ENCODE measurements around the gene ANO4.

Gene ANO4

DNA sequence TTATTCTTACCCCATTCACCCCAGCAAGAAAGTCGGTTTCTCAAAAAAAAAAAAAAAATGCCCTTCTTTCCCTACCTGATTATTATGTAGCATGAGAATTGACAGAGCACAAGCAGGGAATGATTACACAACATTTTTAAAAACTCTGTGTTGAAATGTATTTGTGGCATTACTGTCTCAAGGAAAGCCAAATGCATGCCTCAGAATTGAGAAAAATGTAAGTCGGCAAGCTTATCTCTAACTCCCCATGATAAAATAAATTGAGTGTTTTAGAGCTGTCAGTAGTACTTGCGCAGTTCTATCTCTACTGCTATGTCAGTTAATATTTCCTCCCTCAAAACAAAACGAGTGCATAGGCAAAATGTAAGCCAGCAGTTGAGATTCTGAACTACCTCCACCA is 25.7 kb downstream of the ANO4 start:
- DNase-seq = no peak

GRCh38 chr12:100823963-100824362 is 29.4 kb downstream of the ANO4 start:
- DNase-seq = no peak

GRCh38 chr12:100824476-100824875 is 29.9 kb downstream of the ANO4 start:
- no peak for DNase-seq

GRCh38 chr12:100826323-100826722 is 31.7 kb downstream of the ANO4 start:
- no peak for DNase-seq

- peak; percentile 62 for DNase-seq
Observed at GRCh38 chr12:100827901-100828520, 33.4 kb downstream of the ANO4 start.

DNA sequence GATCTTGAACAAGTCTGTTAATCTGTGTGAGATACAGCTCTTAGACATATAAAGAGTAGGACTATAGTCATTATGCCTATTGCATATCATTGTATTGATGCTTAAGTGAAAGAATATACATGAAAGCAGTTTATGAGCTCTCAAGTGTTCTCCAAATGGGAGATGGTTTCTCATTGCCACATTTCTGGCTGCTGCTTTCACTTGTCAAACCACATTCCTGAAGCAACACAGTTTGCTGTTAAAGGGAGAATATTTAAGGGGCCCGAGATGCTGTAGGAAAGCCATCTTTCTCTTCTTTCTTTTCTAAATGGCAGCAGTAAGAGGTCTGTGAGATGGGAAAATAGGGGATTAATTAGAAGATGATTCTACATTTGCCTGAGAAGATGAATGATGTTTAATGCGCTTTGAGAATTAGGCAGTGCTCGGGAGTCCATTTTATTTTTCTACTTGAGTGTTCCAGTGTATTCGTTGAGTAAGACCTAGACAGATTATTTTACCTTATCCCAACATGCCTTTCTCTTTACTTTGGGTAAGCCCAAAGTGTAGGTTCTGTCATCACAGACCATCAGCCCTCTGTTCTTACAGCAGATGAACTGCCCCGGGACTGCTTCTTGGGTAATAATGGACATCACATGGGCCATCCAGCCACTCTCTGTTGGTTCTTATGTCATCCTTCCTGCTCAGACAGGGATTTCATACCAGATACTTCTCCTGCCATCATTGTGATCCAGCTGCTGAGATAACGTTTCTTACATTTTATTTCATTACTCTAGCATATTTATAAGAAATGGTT is 35.6 kb downstream of the ANO4 start:
- DNase-seq = peak; percentile 67

DNA sequence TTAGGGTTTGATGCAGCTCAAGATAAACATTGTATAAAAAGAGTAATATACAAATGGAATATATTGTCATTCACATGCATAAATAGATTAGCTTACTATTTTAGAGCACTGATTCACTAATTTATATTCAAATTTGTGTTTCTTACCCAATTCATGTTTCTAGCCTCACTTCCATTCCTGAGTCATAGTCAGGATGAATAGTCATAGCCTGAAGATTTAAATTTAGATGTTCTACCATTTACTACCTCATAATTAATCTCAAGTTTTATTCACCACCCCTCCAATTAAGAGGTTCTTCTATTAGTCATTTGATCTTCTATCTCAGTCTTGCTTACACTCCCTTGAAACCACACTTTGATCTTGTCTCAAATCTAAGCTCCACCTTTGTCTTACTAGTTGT is 38.7 kb downstream of the ANO4 start:
- DNase-seq = no peak

DNA sequence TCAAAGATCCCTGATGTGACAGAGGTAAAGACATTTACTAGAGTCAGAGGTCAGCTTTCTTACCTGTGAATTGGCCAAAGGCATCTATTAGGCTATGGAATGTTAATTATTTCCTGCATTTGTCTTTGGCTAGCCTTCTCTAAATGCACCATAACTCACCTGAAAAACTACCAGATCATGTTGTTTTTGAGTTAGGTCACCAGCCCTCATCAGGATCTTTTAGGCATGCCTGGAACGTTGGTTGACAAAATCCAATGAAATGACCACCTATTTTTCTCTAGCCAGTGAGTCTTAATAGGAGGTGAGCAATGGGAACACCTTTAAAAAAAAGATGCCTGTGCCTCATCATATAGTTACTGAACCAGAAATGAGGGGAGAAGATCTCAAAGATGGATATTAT is 46.2 kb downstream of the ANO4 start:
- DNase-seq = no peak

DNA sequence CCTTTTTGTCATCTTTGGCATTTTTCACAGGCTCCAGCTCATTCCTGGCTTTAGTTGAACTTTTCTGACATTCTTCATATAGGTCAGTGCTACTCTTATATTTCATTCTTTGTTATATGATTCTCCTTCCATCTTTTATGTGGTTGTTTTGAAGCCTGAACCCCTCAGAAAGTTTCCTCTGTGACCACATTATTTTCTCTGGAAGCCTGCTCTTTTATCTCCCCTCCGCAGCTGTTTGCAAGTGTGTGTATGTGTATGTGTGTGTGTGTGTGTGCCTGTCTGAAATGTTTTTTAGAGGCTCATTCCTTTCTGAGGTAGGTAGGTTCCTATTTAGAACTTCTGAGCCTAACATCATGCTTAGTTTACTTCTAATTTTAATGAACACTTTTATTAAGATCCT is 47.6 kb downstream of the ANO4 start:
- DNase-seq = no peak

DNA sequence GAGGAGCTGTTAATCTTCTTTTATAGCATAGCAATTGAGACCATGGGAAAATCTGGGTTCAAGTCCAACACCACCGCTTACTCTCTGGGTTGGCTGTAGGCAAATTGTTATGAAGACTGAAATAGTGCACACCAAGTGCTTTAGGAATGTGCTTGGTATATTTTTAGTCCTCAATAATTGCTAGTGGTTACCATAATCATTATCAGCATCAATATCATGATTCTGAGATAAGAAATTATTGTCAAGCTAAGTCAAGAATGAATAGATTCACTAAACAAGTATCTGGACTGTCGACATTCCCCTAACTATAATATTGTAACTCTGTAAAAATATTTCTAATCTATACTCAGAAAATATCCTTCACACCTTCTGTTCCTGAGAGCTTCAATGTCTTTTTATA is 48.5 kb downstream of the ANO4 start:
- DNase-seq = no peak

GRCh38 chr12:100845095-100845494 is 50.5 kb downstream of the ANO4 start:
- no peak for DNase-seq

DNA sequence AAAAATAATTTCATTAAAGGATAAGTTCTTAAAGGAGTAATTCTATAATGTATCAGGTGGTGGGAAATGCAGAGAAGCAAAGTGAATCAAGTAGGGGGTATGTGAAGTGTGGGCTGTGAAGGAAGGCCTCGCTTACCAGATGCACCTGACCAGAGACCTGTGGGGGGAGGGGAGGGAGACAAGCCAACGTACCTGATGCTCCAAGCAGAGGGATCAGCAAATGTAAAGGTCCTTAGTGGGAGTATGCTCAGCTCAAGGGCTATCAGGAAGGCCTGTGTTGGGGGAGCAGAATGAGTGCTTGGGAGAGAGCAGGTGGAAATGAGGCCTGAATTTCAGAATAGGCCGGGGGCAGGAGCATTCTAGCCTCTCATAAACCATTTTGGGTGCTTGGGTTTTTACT is 57.1 kb downstream of the ANO4 start:
- DNase-seq = no peak

GRCh38 chr12:100857418-100857817 is 62.8 kb downstream of the ANO4 start:
- DNase-seq = no peak

- no peak for DNase-seq
Observed at GRCh38 chr12:100857971-100858370, 63.4 kb downstream of the ANO4 start.

DNA sequence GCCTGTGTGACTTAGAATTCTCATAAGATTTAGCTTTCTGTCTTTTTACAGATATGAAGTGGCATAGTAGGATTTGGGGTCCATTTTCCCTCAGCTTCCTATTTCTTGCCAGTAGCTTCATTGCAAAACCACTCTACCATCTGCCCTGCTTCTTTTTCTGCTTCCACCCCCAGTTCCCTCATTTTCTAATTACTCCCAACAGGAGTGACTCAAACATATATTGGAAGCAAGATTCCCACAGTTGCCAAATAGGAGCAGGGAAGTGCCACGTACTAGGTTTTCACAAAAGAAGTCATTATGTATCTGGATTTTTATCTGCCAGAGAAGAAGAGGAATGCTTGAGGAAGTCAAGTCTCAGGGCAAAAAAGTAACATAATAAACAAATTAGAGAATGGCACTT is 64.1 kb downstream of the ANO4 start:
- no peak for DNase-seq

- no peak for DNase-seq
Observed at GRCh38 chr12:100859063-100859627, 64.6 kb downstream of the ANO4 start.

DNA sequence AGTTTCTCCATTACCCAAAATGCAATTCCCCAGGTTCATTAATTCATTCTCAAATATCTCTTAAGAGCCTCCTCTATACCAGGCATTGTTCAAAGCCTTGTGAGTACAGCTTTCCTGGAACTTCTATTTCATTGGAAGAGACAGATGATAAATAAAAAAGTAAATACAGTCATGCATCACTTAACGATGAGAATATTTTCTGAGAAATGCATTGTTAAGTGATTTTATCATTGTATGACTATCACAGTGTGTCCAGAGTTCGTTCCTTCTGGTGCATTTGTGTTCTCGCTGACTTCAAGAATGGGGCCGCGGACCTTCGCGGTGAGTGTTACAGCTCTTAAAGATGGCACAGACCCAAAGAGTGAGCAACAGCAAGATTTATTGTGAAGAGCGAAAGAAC is 66.0 kb downstream of the ANO4 start:
- no peak for DNase-seq

DNA sequence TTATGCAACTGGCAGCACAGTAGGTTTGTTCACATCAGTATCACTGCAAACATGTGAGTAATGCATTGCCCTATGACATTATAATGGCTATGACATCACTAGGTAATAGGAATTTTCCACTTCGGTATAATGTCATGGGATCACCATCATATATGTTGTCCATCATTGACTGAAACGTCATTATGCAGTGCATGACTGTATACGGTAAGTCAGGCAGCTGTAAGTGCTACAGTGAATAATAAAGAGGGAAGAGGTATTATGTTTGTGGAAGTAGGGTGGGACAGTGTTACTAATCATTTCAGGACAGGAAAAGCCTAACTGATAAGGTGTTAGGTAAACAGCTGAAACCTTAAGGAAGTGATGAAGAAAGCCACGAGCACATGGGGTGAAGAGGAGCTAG is 68.1 kb downstream of the ANO4 start:
- no peak for DNase-seq

DNA sequence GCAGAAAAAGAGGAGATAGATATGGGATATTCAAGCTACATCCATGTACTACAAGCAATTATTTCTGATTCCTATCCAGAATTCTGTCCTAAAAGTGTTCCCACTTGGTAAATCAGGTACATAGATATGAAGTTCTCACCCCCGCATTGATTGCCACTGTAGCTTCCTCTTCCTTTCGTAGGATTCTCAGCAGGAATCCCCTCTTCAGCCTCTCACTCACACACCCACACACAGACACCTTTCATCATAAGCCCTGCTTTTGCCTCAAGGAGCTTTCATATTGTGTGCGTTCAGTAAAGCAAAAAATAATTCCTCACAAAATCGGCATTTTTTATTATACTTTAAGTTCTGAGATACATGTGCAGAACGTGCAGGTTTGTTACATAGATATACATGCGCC is 69.8 kb downstream of the ANO4 start:
- DNase-seq = no peak

DNA sequence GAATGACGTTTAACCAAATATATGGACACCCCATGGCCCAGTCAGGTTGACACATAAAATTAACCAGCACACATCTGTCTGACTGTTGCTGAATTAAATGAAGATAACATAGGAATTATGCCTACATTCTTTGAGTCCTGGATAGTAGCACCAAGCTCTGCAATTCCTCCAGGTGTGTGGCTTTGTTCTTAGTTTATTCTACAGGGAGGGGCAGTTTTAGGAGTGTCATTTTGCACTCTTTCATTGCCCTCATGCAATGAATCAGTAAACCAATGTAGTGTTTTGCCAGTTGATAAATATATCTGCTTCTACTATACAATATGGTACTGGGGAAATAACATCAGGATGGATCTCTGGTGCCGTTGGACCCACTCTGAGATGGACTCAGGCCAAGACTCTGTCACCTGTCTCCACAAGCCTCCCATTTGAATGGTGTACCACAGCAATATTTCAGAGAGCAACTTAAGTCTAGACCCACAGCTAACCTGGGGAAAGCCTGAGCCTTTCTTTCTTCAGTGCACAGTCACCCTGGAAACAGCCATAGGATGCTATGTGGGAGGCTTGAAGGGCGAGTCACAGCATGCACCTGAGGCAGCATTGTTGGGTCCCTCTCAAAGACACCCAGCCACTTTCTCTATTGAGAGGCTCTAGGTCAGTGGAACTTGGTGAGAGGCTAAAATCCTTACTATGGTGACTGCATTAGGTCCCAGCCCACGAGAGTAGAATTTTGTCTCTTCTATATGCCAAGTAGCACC is 73.2 kb downstream of the ANO4 start:
- no peak for DNase-seq

DNA sequence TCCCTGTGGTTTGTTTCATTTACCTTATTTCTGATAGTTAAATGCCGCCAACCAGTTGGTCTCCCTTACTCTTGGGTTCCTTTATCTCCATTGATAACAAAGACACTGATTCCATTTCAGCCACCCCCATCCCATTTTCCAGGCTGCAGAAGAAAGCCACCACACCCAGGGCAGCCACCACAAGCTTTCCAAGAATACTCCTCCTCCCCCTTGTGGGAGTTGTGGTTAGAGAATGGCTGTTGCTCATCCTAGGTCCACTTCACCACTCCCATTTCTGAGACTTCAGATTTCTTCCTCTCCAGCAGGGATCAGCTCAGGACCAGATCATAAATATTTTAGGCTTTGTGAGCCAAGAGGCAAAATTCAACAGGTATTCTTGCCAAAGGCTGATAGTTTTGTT is 73.9 kb downstream of the ANO4 start:
- DNase-seq = no peak

- no peak for DNase-seq
Observed at GRCh38 chr12:100871195-100871734, 76.7 kb downstream of the ANO4 start.

DNA sequence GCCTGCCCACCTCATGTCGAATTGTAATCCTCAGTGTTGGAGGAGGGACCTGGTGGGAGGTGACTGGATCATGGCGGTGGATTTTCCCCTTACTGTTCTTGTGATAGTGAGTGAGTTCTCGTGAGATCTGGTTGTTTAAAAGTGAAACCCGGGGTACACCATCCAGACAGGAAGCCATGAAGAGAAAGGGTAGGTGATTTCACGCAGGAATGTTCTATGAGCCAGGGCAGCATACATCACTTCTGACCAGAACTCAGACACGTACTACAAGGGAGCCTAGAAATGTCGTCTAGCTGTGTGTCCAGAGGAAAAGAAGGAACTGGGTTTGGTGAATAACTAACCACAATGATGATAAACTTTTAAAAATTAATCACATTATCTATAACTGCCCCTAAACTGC is 80.6 kb downstream of the ANO4 start:
- no peak for DNase-seq

- no peak for DNase-seq
Observed at GRCh38 chr12:100875771-100876170, 81.2 kb downstream of the ANO4 start.

All from NCI-H510A treated with DMSO at 0.1 percent for 48 hours (cell line).